GM23338 (cell line): Measurements from ENCODE around the gene KCNT2. TPM values are rescaled to one million over a fixed set of nuclear protein-coding genes. Genes with fewer than 3 reads are reported as not detected.

Experiments used
- ATAC-seq: fragments of 200-7000 bp; cut with Tn5 transposase; 3 replicates; pipeline ENCODE4 v1.9.1; 2020
- DNase-seq: peaks from one replicate; pipeline ENCODE4 v3.0.0-alpha.2; 2015; ENCODE audit warnings: low spot score
- H2AFZ ChIP-seq: fragments of 200-600 bp; sonication (generic); 2 replicates; pipeline ENCODE4 v1.8.0; 2016; ENCODE audit warnings: antibody characterized with exemption, mild to moderate bottlenecking, moderate library complexity
- H3F3A ChIP-seq: fragments of 200-600 bp; sonication (generic); replicated peaks from 2 replicates; pipeline ENCODE4 v1.8.0; 2017; ENCODE audit warnings: antibody characterized with exemption, mixed run types, low read depth
- H3K27ac ChIP-seq: fragments of 200-600 bp; sonication (generic); 2 replicates; pipeline ENCODE4 v1.6.1; 2016; ENCODE audit warnings: low read depth
- H3K27me3 ChIP-seq: fragments of 200-600 bp; sonication (generic); 2 replicates; pipeline ENCODE4 v1.8.0; 2016; ENCODE audit warnings: mild to moderate bottlenecking, mixed run types, moderate library complexity; ENCODE audit not compliant: insufficient read depth
- H3K36me3 ChIP-seq: fragments of 200-600 bp; sonication (generic); 2 replicates; pipeline ENCODE4 v1.8.0; 2016; ENCODE audit warnings: mild to moderate bottlenecking; ENCODE audit not compliant: insufficient read depth
- H3K4me1 ChIP-seq: fragments of 200-600 bp; sonication (generic); 2 replicates; pipeline ENCODE4 v1.8.0; 2016; ENCODE audit warnings: mild to moderate bottlenecking, moderate library complexity; ENCODE audit not compliant: insufficient read depth
- H3K4me2 ChIP-seq: fragments of 200-600 bp; sonication (generic); 2 replicates; pipeline ENCODE4 v1.7.1; 2017; ENCODE audit warnings: mixed run types
- H3K4me3 ChIP-seq: fragments of 200-600 bp; sonication (generic); 2 replicates; pipeline ENCODE4 v1.6.1; 2016; ENCODE audit warnings: mixed run types
- H3K79me2 ChIP-seq: fragments of 200-600 bp; sonication (generic); replicated peaks from 2 replicates; pipeline ENCODE4 v1.8.0; 2017; ENCODE audit warnings: mild to moderate bottlenecking; ENCODE audit not compliant: insufficient read depth
- H3K9me2 ChIP-seq: fragments of 200-600 bp; sonication (generic); 2 replicates; pipeline ENCODE4 v1.8.0; 2017; ENCODE audit not compliant: insufficient read depth
- H4K20me1 ChIP-seq: fragments of 200-600 bp; sonication (generic); replicated peaks from 2 replicates; pipeline ENCODE4 v1.8.0; 2017; ENCODE audit warnings: mild to moderate bottlenecking; ENCODE audit not compliant: insufficient read depth
- H3K27ac Mint-ChIP-seq: 2 replicates; pipeline ENCODE4 v1.8.0; 2020; ENCODE audit warnings: inconsistent platforms, mild to moderate bottlenecking, moderate library complexity, mixed read lengths
- H3K27me3 Mint-ChIP-seq: 3 replicates; pipeline ENCODE4 v1.8.0; 2022; ENCODE audit warnings: low read depth, mild to moderate bottlenecking, moderate library complexity, mixed read lengths, inconsistent platforms; ENCODE audit not compliant: insufficient read depth, poor library complexity
- H3K36me3 Mint-ChIP-seq: 3 replicates; pipeline ENCODE4 v1.8.0; 2021; ENCODE audit warnings: low read depth, mild to moderate bottlenecking, inconsistent platforms, moderate library complexity, mixed read lengths
- H3K4me1 Mint-ChIP-seq: 3 replicates; pipeline ENCODE4 v1.8.0; 2020; ENCODE audit warnings: mild to moderate bottlenecking, inconsistent platforms, mixed read lengths
- H3K4me3 Mint-ChIP-seq: 3 replicates; pipeline ENCODE4 v1.8.0; 2021; ENCODE audit warnings: moderate library complexity, mild to moderate bottlenecking, inconsistent platforms, mixed read lengths
- H3K9me3 Mint-ChIP-seq: 3 replicates; pipeline ENCODE4 v1.8.0; 2020; ENCODE audit warnings: moderate library complexity, mild to moderate bottlenecking, inconsistent platforms, mixed read lengths
- CREB1 ChIP-seq: fragments of 250-450 bp; sonication (Bioruptor Pico); IDR thresholded peaks from 2 replicates; pipeline ENCODE4 v1.5.0; 2020; ENCODE audit warnings: low read depth, mild to moderate bottlenecking, moderate library complexity
- ETS1 ChIP-seq: IDR thresholded peaks from 2 replicates; pipeline ENCODE4 v1.6.1; 2016; ENCODE audit warnings: antibody characterized with exemption
- EZH2 ChIP-seq: fragments of 200-600 bp; sonication (generic); IDR thresholded peaks from one replicate; pipeline ENCODE4 v1.8.0; 2017; ENCODE audit warnings: antibody characterized with exemption, mild to moderate bottlenecking, low read depth; ENCODE audit not compliant: unreplicated experiment
- EZH2phosphoT487 ChIP-seq: fragments of 200-600 bp; sonication (generic); IDR thresholded peaks from one replicate; pipeline ENCODE4 v1.8.1; 2018; ENCODE audit warnings: antibody characterized with exemption; ENCODE audit not compliant: unreplicated experiment
- JUNB ChIP-seq: IDR thresholded peaks from one replicate; pipeline ENCODE4 v1.6.1; 2016; ENCODE audit warnings: antibody characterized with exemption; ENCODE audit not compliant: unreplicated experiment
- NANOG ChIP-seq: IDR thresholded peaks from 2 replicates; pipeline ENCODE4 v1.6.1; 2016; ENCODE audit warnings: antibody characterized with exemption, borderline replicate concordance
- POLR2AphosphoS5 ChIP-seq: IDR thresholded peaks from 2 replicates; pipeline ENCODE4 v1.6.1; 2016; ENCODE audit warnings: antibody characterized with exemption, low read depth
- REST ChIP-seq: IDR thresholded peaks from one replicate; pipeline ENCODE4 v1.6.1; 2018; ENCODE audit warnings: antibody characterized with exemption; ENCODE audit not compliant: unreplicated experiment
- STAT1 ChIP-seq: IDR thresholded peaks from one replicate; pipeline ENCODE4 v1.6.1; 2016; ENCODE audit warnings: antibody characterized with exemption; ENCODE audit not compliant: unreplicated experiment
- ZNF114 ChIP-seq: fragments of 250-450 bp; sonication (Bioruptor Pico); IDR thresholded peaks from 2 replicates; pipeline ENCODE4 v1.5.0; 2020; ENCODE audit warnings: mild to moderate bottlenecking, moderate library complexity
- ZNF331 ChIP-seq: fragments of 250-450 bp; sonication (Bioruptor Pico); IDR thresholded peaks from 2 replicates; pipeline ENCODE4 v1.5.0; 2020; ENCODE audit warnings: low read depth, mild to moderate bottlenecking, moderate library complexity
- ZNF462 ChIP-seq: fragments of 250-450 bp; sonication (Bioruptor Pico); IDR thresholded peaks from 2 replicates; pipeline ENCODE4 v1.5.0; 2020; ENCODE audit warnings: mild to moderate bottlenecking, moderate library complexity
- polyA plus RNA-seq: library from polyadenylated mRNA; unstranded; fragments of >200 nt; fragmentation: Nextera tagmentation; extraction: Ambion mirVana; gene quantifications from 2 replicates; pipeline ENCODE4 v1.2.1, GENCODE V29; 2016
- total RNA-seq: library from RNA; depleted of rRNA; stranded (reverse); fragments of >200 nt; shearing (Covaris generic); gene quantifications from 2 replicates; pipeline ENCODE4 v1.2.3, GENCODE V29; 2014
- TF ChIP-seq, protein P1 (sequence below), 2 experiments: fragments of 200-600 bp in 1 of 2; sonication (generic) in 1 of 2; conservative IDR thresholded peaks; 2 replicates each; pipeline versions ENCODE4 v1.5.1 to v1.6.1; 2016 to 2017; ENCODE audit warnings: antibody characterized with exemption in 2 of 2, low read depth in 2 of 2, mild to moderate bottlenecking in 2 of 2, moderate library complexity in 1 of 2

The KCNT2 gene
- total and polyA plus RNA-seq, 2 experiments from 2014 or later = 5.4 to 13.4 TPM

GRCh38 chr1:196255762-196256161, 352.5 kb downstream of the KCNT2 start:
- DNase-seq (no peak), ATAC-seq (no peak)
- no peak for TF ChIP-seq ZNF114 (CRISPR knock-in tag)
- no peak for TF ChIP-seq EZH2phosphoT487
- no peak for TF ChIP-seq EZH2
- TF ChIP-seq, protein P1, sequence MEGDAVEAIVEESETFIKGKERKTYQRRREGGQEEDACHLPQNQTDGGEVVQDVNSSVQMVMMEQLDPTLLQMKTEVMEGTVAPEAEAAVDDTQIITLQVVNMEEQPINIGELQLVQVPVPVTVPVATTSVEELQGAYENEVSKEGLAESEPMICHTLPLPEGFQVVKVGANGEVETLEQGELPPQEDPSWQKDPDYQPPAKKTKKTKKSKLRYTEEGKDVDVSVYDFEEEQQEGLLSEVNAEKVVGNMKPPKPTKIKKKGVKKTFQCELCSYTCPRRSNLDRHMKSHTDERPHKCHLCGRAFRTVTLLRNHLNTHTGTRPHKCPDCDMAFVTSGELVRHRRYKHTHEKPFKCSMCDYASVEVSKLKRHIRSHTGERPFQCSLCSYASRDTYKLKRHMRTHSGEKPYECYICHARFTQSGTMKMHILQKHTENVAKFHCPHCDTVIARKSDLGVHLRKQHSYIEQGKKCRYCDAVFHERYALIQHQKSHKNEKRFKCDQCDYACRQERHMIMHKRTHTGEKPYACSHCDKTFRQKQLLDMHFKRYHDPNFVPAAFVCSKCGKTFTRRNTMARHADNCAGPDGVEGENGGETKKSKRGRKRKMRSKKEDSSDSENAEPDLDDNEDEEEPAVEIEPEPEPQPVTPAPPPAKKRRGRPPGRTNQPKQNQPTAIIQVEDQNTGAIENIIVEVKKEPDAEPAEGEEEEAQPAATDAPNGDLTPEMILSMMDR (conservative IDR thresholded peaks at IDR 0.05; ENCODE audit: low read depth in 2 of 2) = no peak
- no peak for TF ChIP-seq REST
- TF ChIP-seq POLR2AphosphoS5 = no peak
- no peak for TF ChIP-seq NANOG
- TF ChIP-seq CREB1 = no peak
- no peak for TF ChIP-seq ZNF462
- no peak for TF ChIP-seq ETS1
- TF ChIP-seq JUNB = no peak
- TF ChIP-seq ZNF331 = no peak
- TF ChIP-seq STAT1 = no peak
- H4K20me1 ChIP-seq = no peaks in the 10 kb centered on the region
- H3F3A ChIP-seq = no peaks in the 10 kb centered on the region
- no peaks in the 10 kb centered on the region for H3K9me2 ChIP-seq
- H3K27ac ChIP-seq = no peak overlapping the region
- H3K27me3 ChIP-seq = no peaks in the 10 kb centered on the region
- H3K9me3 Mint-ChIP-seq = no peaks in the 10 kb centered on the region
- no peak overlapping the region for H3K4me3 Mint-ChIP-seq
- no peak overlapping the region for H2AFZ ChIP-seq
- H3K36me3 Mint-ChIP-seq = no peaks in the 10 kb centered on the region
- H3K4me1 ChIP-seq = no peaks in the 10 kb centered on the region
- H3K36me3 ChIP-seq = no peaks in the 10 kb centered on the region
- H3K4me3 ChIP-seq = no peak overlapping the region
- no peak overlapping the region for H3K4me2 ChIP-seq
- no peak overlapping the region for H3K27ac Mint-ChIP-seq
- H3K4me1 Mint-ChIP-seq = no peaks in the 10 kb centered on the region
- H3K27me3 Mint-ChIP-seq = no peaks in the 10 kb centered on the region
- no peaks in the 10 kb centered on the region for H3K79me2 ChIP-seq
